ENCODE measurements around the gene CELF5.
"Not testable (repeated sequence)": the region's sequence is repeated elsewhere in the genome, so short reads cannot be mapped to it uniquely, and the experiment has no call there.

Gene CELF5

GRCh38 chr19:3210347-3211017 lies 14.0 kb upstream of the CELF5 start:
- POLR2A ChIA-PET = no interaction called here
- no peak for DNase-seq (ENCODE audit: low read depth, low spot score)
- CTCF ChIA-PET = interaction anchor here (0.9 to 5.6 kb wide), 7 partner anchors 11 to 258 kb away, joined by 3 to 25 read pairs (median 8); partner anchors contain the start of gene CELF5
- no peak overlapping the region for H3K4me3 ChIP-seq (ENCODE audit: low read depth, low read length)
- peak; percentile 74 for TF ChIP-seq CTCF (IDR thresholded peaks at IDR 0.05; ENCODE audit: insufficient read depth, low read length, missing control alignments)

- CTCF ChIA-PET = interaction anchor here (0.7 to 5.6 kb wide), 7 partner anchors 10 to 259 kb away, joined by 3 to 25 read pairs (median 5); partner anchors contain the start of gene CELF5
- no peak overlapping the region for H3K4me3 ChIP-seq (ENCODE audit: low read depth, low read length)
- DNase-seq (ENCODE audit: low read depth, low spot score) = no peak
- no peak for TF ChIP-seq CTCF (IDR thresholded peaks at IDR 0.05; ENCODE audit: insufficient read depth, low read length, missing control alignments)
- POLR2A ChIA-PET = no interaction called here
Measured at GRCh38 chr19:3211191-3211590, 13.3 kb upstream of the CELF5 start.

- CTCF ChIA-PET = interaction anchor here (1.6 kb wide), 1 partner anchor 10 kb away, joined by 10 read pairs; the partner anchor contains the start of gene CELF5
- no peak overlapping the region for H3K4me3 ChIP-seq (ENCODE audit: low read depth, low read length)
- no peak for DNase-seq (ENCODE audit: low read depth, low spot score)
- no peak for TF ChIP-seq CTCF (IDR thresholded peaks at IDR 0.05; ENCODE audit: insufficient read depth, low read length, missing control alignments)
- POLR2A ChIA-PET = no interaction called here
Measured at GRCh38 chr19:3213159-3213558, 11.3 kb upstream of the CELF5 start.

GRCh38 chr19:3216874-3217273 lies 7.6 kb upstream of the CELF5 start:
- ChIA-PET POLR2A (no interaction called here), CTCF (no interaction called here)
- TF ChIP-seq CTCF (IDR thresholded peaks at IDR 0.05; ENCODE audit: insufficient read depth, low read length, missing control alignments) = no peak
- no peak for DNase-seq (ENCODE audit: low read depth, low spot score)
- no peak overlapping the region for H3K4me3 ChIP-seq (ENCODE audit: low read depth, low read length)

GRCh38 chr19:3220576-3220975 lies 3.9 kb upstream of the CELF5 start:
- TF ChIP-seq CTCF (IDR thresholded peaks at IDR 0.05; ENCODE audit: insufficient read depth, low read length, missing control alignments) = no peak
- DNase-seq (ENCODE audit: low read depth, low spot score) = no peak
- ChIA-PET POLR2A (no interaction called here), CTCF (interaction anchor here (0.6 to 2.0 kb wide), 2 partner anchors 11 to 84 kb away, joined by 3 to 8 read pairs; no protein-coding TSS in a partner anchor)
- H3K4me3 ChIP-seq (ENCODE audit: low read depth, low read length) = no peak overlapping the region

GRCh38 chr19:3221576-3221975 lies 2.9 kb upstream of the CELF5 start:
- CTCF ChIA-PET = interaction anchor here (0.8 to 2.0 kb wide), 3 partner anchors 8 to 12 kb away, joined by 5 to 8 read pairs (median 5); no protein-coding TSS in a partner anchor
- DNase-seq (ENCODE audit: low read depth, low spot score); POLR2A ChIA-PET; H3K4me3 ChIP-seq (ENCODE audit: low read depth, low read length): not testable (repeated sequence)

- DNase-seq (ENCODE audit: low read depth, low spot score) = no peak
- ChIA-PET POLR2A (no interaction called here), CTCF (interaction anchor here (0.8 to 3.4 kb wide), 4 partner anchors 9 to 14 kb away, joined by 5 to 10 read pairs (median 8); no protein-coding TSS in a partner anchor)
- no peak overlapping the region for H3K4me3 ChIP-seq (ENCODE audit: low read depth, low read length)
- no peak for TF ChIP-seq CTCF (IDR thresholded peaks at IDR 0.05; ENCODE audit: insufficient read depth, low read length, missing control alignments)
Measured at GRCh38 chr19:3222709-3223108, 1.8 kb upstream of the CELF5 start.
